Subcutaneous abdominal adipose tissue (tissue), 5 donors: Measurements from ENCODE around the gene TTLL3.
"Not testable (repeated sequence)": the region's sequence is repeated elsewhere in the genome, so short reads cannot be mapped to it uniquely, and the experiment has no call there.

Experiments
- H3K27ac ChIP-seq: one replicate; pipeline ENCODE4 v1.7.0; 2013; ENCODE audit warnings: low read depth, mild to moderate bottlenecking, inconsistent platforms, low read length, moderate library complexity
- H3K27me3 ChIP-seq, 5 donors: one replicate each; pipeline ENCODE4 v1.7.0; 2013; ENCODE audit warnings: low read length in 5 of 5, inconsistent platforms in 1 of 5; ENCODE audit not compliant: control insufficient read depth in 5 of 5, insufficient read depth in 4 of 5
- H3K36me3 ChIP-seq, 5 donors: one replicate each; pipeline ENCODE4 v1.7.0; 2013; ENCODE audit warnings: low read length in 5 of 5; ENCODE audit not compliant: control insufficient read depth in 5 of 5, insufficient read depth in 5 of 5
- H3K4me1 ChIP-seq, 5 donors: one replicate each; pipeline ENCODE4 v1.7.0; 2013; ENCODE audit warnings: low read length in 5 of 5, mild to moderate bottlenecking in 3 of 5, moderate library complexity in 1 of 5; ENCODE audit not compliant: control insufficient read depth in 5 of 5, insufficient read depth in 5 of 5
- H3K4me3 ChIP-seq, 5 donors: one replicate each; pipeline ENCODE4 v1.7.0; 2013; ENCODE audit warnings: low read length in 5 of 5, low read depth in 1 of 5
- H3K9ac ChIP-seq, 5 donors: one replicate each; pipeline ENCODE4 v1.7.0; 2013; ENCODE audit warnings: low read length in 5 of 5, mild to moderate bottlenecking in 4 of 5, moderate library complexity in 3 of 5
- H3K9me3 ChIP-seq, 5 donors: one replicate each; pipeline ENCODE4 v1.7.0; 2013; ENCODE audit warnings: low read length in 5 of 5; ENCODE audit not compliant: control insufficient read depth in 5 of 5
- donor health status: healthy.
- donor health status: healthy.
- donor health status: healthy.
- donor health status: healthy.
- donor health status: healthy.

Gene TTLL3

DNA sequence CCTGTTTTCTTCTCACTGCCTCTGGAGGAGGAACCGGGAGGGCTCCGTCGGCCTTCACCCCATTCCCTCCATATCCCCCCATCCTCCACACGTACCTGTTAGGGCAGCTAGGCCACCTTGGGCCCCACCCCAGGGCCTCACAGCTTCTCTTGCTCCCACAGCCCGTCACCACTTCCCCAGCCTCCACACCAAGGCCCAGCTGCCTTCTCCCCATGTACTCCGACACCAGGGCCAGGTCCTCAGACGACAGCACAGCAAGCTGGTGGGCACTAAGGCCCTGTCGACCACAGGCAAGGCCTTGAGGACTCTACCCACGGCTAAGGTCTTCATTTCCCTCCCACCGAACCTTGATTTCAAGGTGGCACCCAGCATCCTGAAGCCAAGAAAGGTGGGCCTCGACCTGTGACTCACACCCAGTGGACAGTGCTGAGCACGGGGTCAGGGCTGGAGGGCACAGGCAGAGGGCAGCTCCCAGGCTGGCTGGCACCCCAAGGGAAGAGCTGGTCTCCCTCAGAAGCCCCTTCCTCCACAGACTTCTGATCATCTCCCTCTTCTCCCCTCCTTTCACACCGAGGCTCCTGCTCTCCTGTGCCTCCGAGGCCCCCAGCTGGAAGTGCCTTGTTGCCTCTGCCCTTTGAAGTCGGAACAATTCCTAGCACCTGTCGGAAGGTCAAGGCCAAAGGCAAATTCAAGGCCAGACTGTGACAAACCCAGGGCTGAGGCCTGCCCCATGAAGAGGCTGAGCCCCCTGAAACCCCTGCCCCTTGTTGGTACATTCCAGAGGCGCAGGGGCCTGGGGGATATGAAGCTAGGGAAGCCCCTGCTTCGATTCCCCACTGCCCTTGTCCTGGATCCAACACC lies 24.7 kb downstream of the TTLL3 start:
- H3K9ac ChIP-seq, result no peak overlapping the region
- no peaks in the 10 kb centered on the region for H3K9me3 ChIP-seq
- H3K27me3 ChIP-seq, result no peaks in the 10 kb centered on the region
- H3K36me3 ChIP-seq, result peaks cover 0 to 66% (median 54%) of the 10 kb centered on the region in 5 donors
- no peak overlapping the region for H3K27ac ChIP-seq
- no peak overlapping the region for H3K4me3 ChIP-seq
- H3K4me1 ChIP-seq, result no peaks in the 10 kb centered on the region

DNA sequence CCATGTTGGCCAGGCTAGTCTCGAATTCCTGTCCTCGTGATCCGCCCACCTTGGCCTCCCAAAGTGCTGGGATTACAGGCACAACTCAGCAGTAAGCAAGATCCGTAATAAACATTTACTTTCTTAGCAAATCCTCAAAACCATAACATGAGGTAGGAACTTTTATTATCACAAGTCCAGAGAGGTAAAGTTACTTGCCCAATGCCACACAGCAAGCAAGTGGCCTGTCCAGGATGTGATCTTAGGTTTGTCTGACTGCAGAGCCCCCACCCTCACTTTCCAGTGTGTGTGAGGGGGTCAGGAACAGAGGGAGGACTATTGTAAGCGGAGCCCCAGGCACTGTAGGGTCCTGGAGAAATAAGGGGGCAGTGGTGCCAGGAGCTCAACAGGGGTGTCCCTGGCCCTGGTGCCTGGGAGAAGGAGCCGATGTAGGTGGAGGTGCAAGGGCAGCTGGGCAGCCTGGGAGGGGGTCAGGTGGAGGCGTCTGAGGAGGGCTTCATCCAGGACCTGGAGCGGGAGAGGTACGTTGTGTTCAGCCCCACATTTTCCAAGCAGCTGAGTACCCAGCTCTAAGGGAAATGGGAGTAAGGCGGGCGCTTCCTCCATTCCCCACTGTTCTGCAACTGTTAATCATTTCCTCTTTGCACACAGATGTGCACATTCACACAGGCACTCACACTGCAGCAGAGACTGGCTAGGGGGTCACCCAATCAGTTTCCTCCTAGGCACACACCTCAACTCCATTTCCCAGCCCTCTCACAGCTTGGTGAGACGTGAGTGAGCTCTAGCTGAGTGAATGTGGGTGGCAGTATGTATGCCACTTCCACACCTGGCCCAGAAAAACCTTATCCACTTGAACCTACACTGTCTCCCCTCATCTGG lies 27.9 kb downstream of the TTLL3 start:
- Histone ChIP-seq H3K36me3 (peaks cover 0 to 74% (median 65%) of the 10 kb centered on the region in 5 donors), H3K4me1 (peaks cover 0 to 13% (median 6%) of the 10 kb centered on the region in 5 donors), H3K9me3 (no peaks in the 10 kb centered on the region), H3K4me3 (no peak overlapping the region), H3K27ac (no peak overlapping the region), H3K9ac (peak overlapping the region in 1 of 5 donors; percentile 8), H3K27me3 (no peaks in the 10 kb centered on the region)

DNA sequence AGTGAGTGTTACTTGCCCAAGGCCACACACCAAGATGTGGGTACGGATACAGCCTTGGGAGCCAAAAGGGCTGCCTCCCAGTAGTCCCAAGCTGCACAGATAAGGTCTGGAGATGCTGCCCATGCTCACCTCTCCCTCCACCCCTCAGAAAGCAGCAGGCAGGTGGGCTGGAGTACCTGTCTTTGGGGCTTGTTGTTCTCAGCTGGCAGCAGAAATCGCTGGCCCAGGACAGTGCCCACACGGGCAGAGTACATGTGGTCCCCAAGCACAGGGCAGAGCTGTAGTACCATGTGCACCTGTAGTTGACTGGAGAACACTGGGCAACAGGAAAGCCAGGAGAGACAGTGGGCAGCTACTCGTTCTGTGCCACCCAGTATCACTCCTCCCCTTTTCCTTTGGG lies 28.8 kb downstream of the TTLL3 start:
- Histone ChIP-seq H3K27me3 (no peaks in the 10 kb centered on the region), H3K9me3 (no peaks in the 10 kb centered on the region), H3K4me3 (no peak overlapping the region), H3K4me1 (peaks cover 0 to 21% (median 13%) of the 10 kb centered on the region in 5 donors), H3K27ac (no peak overlapping the region), H3K36me3 (peaks cover 0 to 66% (median 57%) of the 10 kb centered on the region in 5 donors), H3K9ac (no peak overlapping the region)

DNA sequence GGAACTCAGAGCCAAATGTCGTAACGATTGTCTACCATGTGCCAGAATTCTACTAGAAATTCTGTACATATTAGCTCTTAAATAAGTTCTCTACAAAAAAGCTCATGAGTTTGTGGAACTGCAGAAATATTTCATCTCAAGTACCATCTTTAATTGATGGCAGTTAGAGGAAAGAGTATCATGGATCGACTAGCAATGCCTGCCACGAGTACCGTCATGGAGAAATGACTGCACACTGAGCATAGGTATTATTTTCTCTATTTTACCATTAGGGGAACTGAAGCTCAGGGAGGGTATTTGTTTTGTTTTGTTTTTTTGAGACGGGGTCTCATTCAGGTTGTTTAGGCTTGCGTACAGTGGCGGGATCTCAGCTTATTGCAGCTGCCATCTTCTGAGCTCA lies 31.0 kb downstream of the TTLL3 start:
- Histone ChIP-seq H3K9me3 (no peaks in the 10 kb centered on the region), H3K27me3 (no peaks in the 10 kb centered on the region), H3K27ac (no peak overlapping the region), H3K4me3 (no peak overlapping the region), H3K4me1 (peaks cover 0 to 26% (median 19%) of the 10 kb centered on the region in 5 donors), H3K36me3 (peaks cover 0 to 46% (median 38%) of the 10 kb centered on the region in 5 donors), H3K9ac (no peak overlapping the region)

DNA sequence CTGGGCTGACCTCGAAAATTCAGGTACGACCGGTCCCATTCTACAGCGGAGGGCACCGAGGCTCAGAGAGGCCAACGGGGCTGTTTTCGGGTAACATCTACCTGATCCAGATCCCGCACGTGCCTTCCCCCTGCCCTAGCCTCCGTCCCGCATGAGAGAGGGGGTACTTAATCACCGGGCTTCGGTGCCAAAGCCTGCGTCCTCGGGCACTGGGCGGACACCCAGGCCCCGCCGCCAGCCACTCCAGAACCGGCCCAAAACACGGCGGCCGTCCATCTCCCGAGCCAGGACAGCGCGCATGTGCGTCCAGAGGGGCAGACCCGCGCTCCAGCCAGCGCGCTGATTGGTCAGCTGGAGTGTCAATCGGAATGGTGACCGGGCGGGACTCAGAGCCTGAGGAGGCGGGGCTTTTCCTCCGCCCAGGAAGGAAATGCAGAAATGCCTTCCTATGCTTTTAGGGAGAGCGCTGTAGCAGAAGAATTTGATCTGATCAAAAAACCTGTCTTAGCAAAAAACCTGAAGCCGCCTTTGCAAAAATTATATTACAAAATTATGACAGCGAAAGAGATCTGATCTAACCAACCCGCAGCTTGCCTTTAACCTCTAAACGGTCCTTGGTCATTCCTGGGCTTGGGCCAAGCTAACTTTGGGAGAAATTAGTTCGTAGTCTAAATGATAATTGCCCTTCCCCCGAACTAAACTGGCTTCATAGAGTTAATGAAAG lies 33.8 kb downstream of the TTLL3 start, which contains the start of gene RPUSD3:
Gene RPUSD3, minus strand, starts transcription at position 294 of the 724 bp plus-strand sequence. Its CDS starts 18 bp downstream, at position 276.
- peaks cover 0 to 30% (median 19%) of the 10 kb centered on the region in 5 donors for H3K4me1 ChIP-seq
- H3K9me3 ChIP-seq, result no peaks in the 10 kb centered on the region
- peaks cover 0 to 29% (median 21%) of the 10 kb centered on the region in 5 donors for H3K36me3 ChIP-seq
- peak within 1 kb of the TSS; percentile 92 to 97 (median 95) for H3K4me3 ChIP-seq
- H3K27me3 ChIP-seq, result no peaks in the 10 kb centered on the region
- peak within 1 kb of the TSS; percentile 68 to 91 (median 80) for H3K9ac ChIP-seq
- H3K27ac ChIP-seq, result peak within 1 kb of the TSS; percentile 91

DNA sequence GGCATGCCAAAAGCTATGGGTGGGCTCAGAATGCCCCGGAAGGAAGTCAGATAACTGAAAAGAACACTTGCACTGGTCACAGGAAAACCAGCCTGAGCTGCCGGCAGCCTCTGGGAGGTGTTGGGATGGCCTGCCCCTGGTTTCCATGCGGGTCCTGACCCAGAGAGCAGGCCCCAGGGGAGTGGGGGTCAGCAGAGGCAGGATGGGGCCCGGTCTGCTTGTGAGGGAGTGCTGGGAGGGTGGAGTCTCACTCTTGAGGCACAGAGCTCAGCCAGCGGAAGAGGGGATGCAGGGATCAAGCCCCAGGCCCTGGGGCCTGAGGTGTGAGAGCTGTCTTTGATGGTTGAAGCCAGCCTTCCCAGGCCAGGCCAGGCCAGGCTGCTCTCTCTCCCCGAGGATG lies 36.2 kb downstream of the TTLL3 start:
- no peaks in the 10 kb centered on the region for H3K9me3 ChIP-seq
- H3K27ac ChIP-seq, result no peak overlapping the region
- no peaks in the 10 kb centered on the region for H3K27me3 ChIP-seq
- peaks cover 0 to 9% (median 6%) of the 10 kb centered on the region in 5 donors for H3K36me3 ChIP-seq
- H3K9ac ChIP-seq, result no peak overlapping the region
- H3K4me3 ChIP-seq, result no peak overlapping the region
- H3K4me1 ChIP-seq, result peaks cover 0 to 25% (median 19%) of the 10 kb centered on the region in 5 donors

DNA sequence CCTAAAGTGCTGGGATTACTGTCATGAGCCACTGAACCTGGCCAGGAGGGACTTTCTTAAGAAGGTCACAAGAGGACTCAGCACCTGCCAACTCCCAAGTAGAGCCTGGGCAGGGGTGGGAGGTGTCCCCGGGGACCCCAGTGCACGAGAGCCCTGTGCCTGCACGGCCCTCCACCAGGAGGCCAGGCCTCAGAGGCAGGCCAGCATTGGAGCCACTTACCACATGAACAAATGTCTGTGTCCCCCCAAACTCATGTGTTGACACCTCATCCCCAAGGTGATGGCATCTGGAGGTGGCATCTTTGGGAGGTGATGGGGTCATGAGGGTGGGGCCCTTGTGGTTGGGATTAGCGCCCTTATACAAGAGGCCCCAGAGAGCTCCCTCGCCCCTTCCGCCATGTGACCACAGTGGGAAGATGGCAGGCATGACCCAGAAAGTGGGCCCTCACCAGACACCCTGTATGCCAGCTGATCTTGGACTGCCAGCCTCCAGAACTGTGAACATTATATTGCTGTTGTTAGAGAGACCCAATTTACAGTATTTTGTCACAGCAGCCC lies 36.9 kb downstream of the TTLL3 start:
- no peak overlapping the region for H3K27ac ChIP-seq
- peaks cover 0 to 25% (median 19%) of the 10 kb centered on the region in 5 donors for H3K4me1 ChIP-seq
- H3K4me3 ChIP-seq, result no peak overlapping the region
- peaks cover 0 to 1% (median 0%) of the 10 kb centered on the region in 5 donors for H3K36me3 ChIP-seq
- H3K9me3 ChIP-seq, result no peaks in the 10 kb centered on the region
- H3K9ac ChIP-seq, result no peak overlapping the region
- H3K27me3 ChIP-seq, result no peaks in the 10 kb centered on the region

DNA sequence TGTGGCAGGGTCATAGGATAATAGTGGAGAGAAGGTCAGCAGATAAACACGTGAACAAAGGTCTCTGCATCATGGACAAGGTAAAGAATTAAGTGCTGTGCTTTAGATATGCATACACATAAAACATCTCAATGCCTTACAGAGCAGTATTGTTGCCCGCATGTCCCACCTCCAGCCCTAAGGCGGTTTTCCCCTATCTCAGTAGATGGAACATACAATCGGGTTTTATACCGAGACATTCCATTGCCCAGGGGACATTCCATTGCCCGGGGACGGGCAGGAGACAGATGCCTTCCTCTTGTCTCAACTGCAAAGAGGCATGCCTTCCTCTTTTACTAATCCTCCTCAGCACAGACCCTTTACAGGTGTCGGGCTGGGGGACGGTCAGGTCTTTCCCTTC lies 37.8 kb downstream of the TTLL3 start:
- not testable (repeated sequence) for H3K27me3 ChIP-seq, H3K9ac ChIP-seq, H3K9me3 ChIP-seq, H3K4me3 ChIP-seq, H3K36me3 ChIP-seq, H3K27ac ChIP-seq
- peaks cover 2 to 26% (median 15%) of the 10 kb centered on the region in 5 donors for H3K4me1 ChIP-seq

DNA sequence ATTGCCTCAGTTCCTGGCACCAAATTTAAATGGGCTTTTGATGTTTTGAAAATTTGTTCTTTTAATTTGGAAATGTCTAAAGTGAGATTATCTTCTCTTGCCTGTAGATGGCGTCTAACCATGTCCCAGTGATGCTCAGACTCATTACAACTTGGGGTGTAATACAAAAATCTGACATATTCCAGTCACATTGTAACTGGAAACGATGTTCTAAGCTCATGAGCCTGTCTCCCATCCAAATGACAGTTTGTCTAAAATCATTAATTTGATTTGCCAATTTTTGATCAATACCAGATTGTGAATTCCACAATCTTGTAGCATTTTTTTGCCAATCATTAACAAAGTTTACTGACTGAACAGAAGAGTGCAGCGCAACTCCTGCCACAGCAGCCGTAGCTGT lies 38.8 kb downstream of the TTLL3 start:
- H3K36me3 ChIP-seq, H3K9ac ChIP-seq, H3K9me3 ChIP-seq, H3K27ac ChIP-seq, H3K27me3 ChIP-seq, H3K4me3 ChIP-seq: not testable (repeated sequence)
- H3K4me1 ChIP-seq, result peaks cover 2 to 19% (median 6%) of the 10 kb centered on the region in 5 donors
